Endodermal cell (in vitro differentiated cells): ENCODE data around the gene IFI16. TPM values are rescaled to one million over a fixed set of nuclear protein-coding genes. Genes with fewer than 3 reads are reported as not detected.

ENCODE experiments used
- DNase-seq: peaks from one replicate; pipeline ENCODE4 v3.0.0-alpha.2; 2017
- H3K27ac ChIP-seq: 2 replicates; pipeline ENCODE4 v1.5.1; 2013; ENCODE audit warnings: mild to moderate bottlenecking, low read depth, low read length, moderate library complexity
- H3K27me3 ChIP-seq: 2 replicates; pipeline ENCODE4 v1.6.1; 2013; ENCODE audit warnings: mild to moderate bottlenecking, low read length, moderate library complexity; ENCODE audit not compliant: insufficient read depth, control insufficient read depth, poor library complexity, severe bottlenecking
- H3K36me3 ChIP-seq: 2 replicates; pipeline ENCODE4 v1.7.0; 2013; ENCODE audit warnings: mild to moderate bottlenecking, low read length, moderate library complexity; ENCODE audit not compliant: control insufficient read depth, insufficient read depth
- H3K4me1 ChIP-seq: one replicate; pipeline ENCODE4 v1.7.0; 2013; ENCODE audit warnings: low read length; ENCODE audit not compliant: control insufficient read depth, insufficient read depth
- H3K4me3 ChIP-seq: 2 replicates; pipeline ENCODE4 v1.5.1; 2013; ENCODE audit warnings: mild to moderate bottlenecking, low read length, moderate library complexity
- H3K9ac ChIP-seq: 2 replicates; pipeline ENCODE4 v1.6.1; 2013; ENCODE audit warnings: mild to moderate bottlenecking, low read length, moderate library complexity; ENCODE audit not compliant: poor library complexity, severe bottlenecking; ENCODE audit errors: extremely low read depth
- H3K9me3 ChIP-seq: 2 replicates; pipeline ENCODE4 v1.6.1; 2013; ENCODE audit warnings: mild to moderate bottlenecking, low read length, moderate library complexity; ENCODE audit not compliant: control insufficient read depth
- H3K27ac Mint-ChIP-seq: 2 replicates; pipeline ENCODE4 v1.8.0; 2020; ENCODE audit warnings: mixed read lengths
- H3K27me3 Mint-ChIP-seq: 2 replicates; pipeline ENCODE4 v1.8.0; 2021; ENCODE audit warnings: mild to moderate bottlenecking, mixed read lengths; ENCODE audit not compliant: insufficient read depth
- H3K36me3 Mint-ChIP-seq: 2 replicates; pipeline ENCODE4 v1.8.0; 2020; ENCODE audit warnings: low read depth, mixed read lengths
- H3K4me1 Mint-ChIP-seq: 2 replicates; pipeline ENCODE4 v1.8.0; 2020; ENCODE audit warnings: mixed read lengths
- H3K4me3 Mint-ChIP-seq: 2 replicates; pipeline ENCODE4 v1.8.0; 2020; ENCODE audit warnings: mild to moderate bottlenecking, moderate library complexity, mixed read lengths
- H3K9me3 Mint-ChIP-seq: 2 replicates; pipeline ENCODE4 v1.8.0; 2020; ENCODE audit warnings: mild to moderate bottlenecking, mixed read lengths
- CTCF ChIP-seq: fragments of 200-600 bp; sonication (generic); conservative IDR thresholded peaks from 2 replicates; pipeline ENCODE4 v1.5.0; 2021; ENCODE audit warnings: antibody characterized with exemption, mild to moderate bottlenecking
- WGBS, 2 experiments: methylation state at CpG; one replicate each; pipeline versions ENCODE4 v1.1.5 to v1.1.7; 2013; ENCODE audit warnings: missing lambda C conversion rate in 2 of 2, mixed read lengths in 1 of 2; ENCODE audit not compliant: insufficient coverage in 1 of 2, insufficient read length in 1 of 2; 5-methylcytosine and 5-hydroxymethylcytosine counted together
- total RNA-seq, 2 donors: library from RNA; stranded (reverse); fragmentation: NEBNext Ultra II Directional in 1 of 2; extraction: Animal tissue kit (Norgen Biotek cat#: 25700) in 1 of 2; gene quantifications; 2 replicates in 1 of 2; 3 replicates in 1 of 2; pipeline ENCODE4 v1.2.1, GENCODE V29; 2021

IFI16 gene
- total RNA-seq, 2 donors from 2014 or later = 10.4 to 11.9 TPM

GRCh38 chr1:159051436-159051835 lies 41.7 kb downstream of the IFI16 start:
- Histone ChIP-seq H3K4me1 (no peaks in the 10 kb centered on the region), H3K27me3 (no peaks in the 10 kb centered on the region), H3K9me3 (no peaks in the 10 kb centered on the region), H3K4me3 (no peak overlapping the region), H3K36me3 (no peaks in the 10 kb centered on the region), H3K9ac (no peak overlapping the region), H3K27ac (no peak overlapping the region)
- H3K9me3 Mint-ChIP-seq = no peaks in the 10 kb centered on the region
- TF ChIP-seq CTCF = no peak
- peaks cover 4% of the 10 kb centered on the region for H3K36me3 Mint-ChIP-seq
- WGBS, 2 experiments = 91 to 96% methylated on average over 2 of the region's 2 CpGs
- no peak for DNase-seq
- H3K27ac Mint-ChIP-seq = no peak overlapping the region
- no peak overlapping the region for H3K4me3 Mint-ChIP-seq
- peaks cover 21% of the 10 kb centered on the region for H3K4me1 Mint-ChIP-seq
- H3K27me3 Mint-ChIP-seq = no peaks in the 10 kb centered on the region

- Mint-ChIP-seq H3K9me3 (no peaks in the 10 kb centered on the region), H3K27ac (no peak overlapping the region), H3K4me3 (no peak overlapping the region), H3K36me3 (peaks cover 4% of the 10 kb centered on the region), H3K27me3 (no peaks in the 10 kb centered on the region), H3K4me1 (peaks cover 16% of the 10 kb centered on the region)
- H3K4me3 ChIP-seq = no peak overlapping the region
- H3K27ac ChIP-seq = peak overlapping the region; percentile 37
- no peak overlapping the region for H3K9ac ChIP-seq
- no peak for DNase-seq
- H3K27me3 ChIP-seq = no peaks in the 10 kb centered on the region
- no peaks in the 10 kb centered on the region for H3K36me3 ChIP-seq
- WGBS, 2 experiments = 83 to 89% methylated on average over 1 to 2 of the region's 2 CpGs
- no peaks in the 10 kb centered on the region for H3K4me1 ChIP-seq
- TF ChIP-seq CTCF = no peak
- no peaks in the 10 kb centered on the region for H3K9me3 ChIP-seq
Observed at GRCh38 chr1:159054427-159054826, 44.7 kb downstream of the IFI16 start.

- no peak overlapping the region for H3K4me3 Mint-ChIP-seq
- Histone ChIP-seq H3K9me3 (no peaks in the 10 kb centered on the region), H3K4me1 (no peaks in the 10 kb centered on the region), H3K27ac (no peak overlapping the region), H3K27me3 (no peaks in the 10 kb centered on the region), H3K9ac (no peak overlapping the region), H3K4me3 (no peak overlapping the region), H3K36me3 (no peaks in the 10 kb centered on the region)
- TF ChIP-seq CTCF = no peak
- H3K27me3 Mint-ChIP-seq = no peaks in the 10 kb centered on the region
- H3K27ac Mint-ChIP-seq = no peak overlapping the region
- peaks cover 16% of the 10 kb centered on the region for H3K4me1 Mint-ChIP-seq
- no peaks in the 10 kb centered on the region for H3K9me3 Mint-ChIP-seq
- whole genome bisulfite sequencing, 2 experiments = 94 to 96% methylated on average over 4 to 5 of the region's 5 CpGs
- H3K36me3 Mint-ChIP-seq = peaks cover 4% of the 10 kb centered on the region
- no peak for DNase-seq
Observed at GRCh38 chr1:159055181-159055641, 45.5 kb downstream of the IFI16 start.
